NCI-H1092 (cell line): ENCODE measurements around the gene HS3ST3A1.

Experiments
- DNase-seq: peaks from one replicate; lab custom pipeline; 2025; lab: John Stamatoyannopoulos, UW

Gene HS3ST3A1

DNA sequence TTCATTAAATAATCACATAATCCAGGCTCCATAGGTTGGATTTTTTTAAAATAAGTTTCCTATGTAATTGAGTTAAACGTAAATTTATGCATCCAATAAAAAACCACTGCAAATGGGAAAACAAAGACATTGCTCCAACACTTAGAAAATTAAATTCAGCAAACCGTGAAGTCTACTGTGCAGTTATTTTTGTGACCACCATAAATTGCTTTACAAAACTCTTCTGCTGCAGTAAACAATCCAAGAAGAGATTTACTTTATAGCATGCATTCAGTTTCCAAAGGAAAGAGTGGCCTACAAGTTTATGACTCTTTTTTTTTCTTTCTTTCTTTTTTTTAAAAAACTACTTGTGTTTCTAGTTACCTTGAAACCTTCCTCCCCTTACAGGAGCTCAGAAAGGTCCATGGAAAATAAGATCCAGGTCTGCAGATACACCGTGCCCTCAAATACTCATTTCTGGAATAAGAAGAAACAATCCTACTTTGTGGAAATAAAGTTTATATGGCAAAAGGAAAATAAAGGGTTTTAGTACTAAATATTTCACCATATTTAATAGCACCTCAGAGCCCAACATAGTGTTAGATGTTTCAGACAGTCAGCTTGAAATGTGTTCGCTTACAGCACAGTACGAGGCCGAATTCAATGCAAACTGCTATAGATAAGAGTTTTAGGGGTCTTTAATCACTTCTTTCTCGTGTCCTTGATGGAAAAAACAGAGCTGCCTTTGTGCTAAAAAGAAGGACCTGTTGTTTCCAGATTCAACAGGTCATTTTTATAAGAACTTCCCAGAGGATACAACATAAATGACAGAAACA lies 3.2 kb downstream of the HS3ST3A1 start:
- DNase-seq, result no peak

GRCh38 chr17:13597723-13598347 lies 3.9 kb downstream of the HS3ST3A1 start:
- no peak for DNase-seq

GRCh38 chr17:13596241-13596923 lies 5.3 kb downstream of the HS3ST3A1 start:
- DNase-seq, result no peak

GRCh38 chr17:13595599-13595899 lies 6.2 kb downstream of the HS3ST3A1 start:
- no peak for DNase-seq

- peak; percentile 1 for DNase-seq
Measured at GRCh38 chr17:13594762-13595598, 6.7 kb downstream of the HS3ST3A1 start.

- no peak for DNase-seq
Measured at GRCh38 chr17:13594310-13594709, 7.4 kb downstream of the HS3ST3A1 start.

GRCh38 chr17:13593757-13594156 lies 8.0 kb downstream of the HS3ST3A1 start:
- DNase-seq, result no peak

- DNase-seq, result no peak
Measured at GRCh38 chr17:13593021-13593751, 8.5 kb downstream of the HS3ST3A1 start.

DNA sequence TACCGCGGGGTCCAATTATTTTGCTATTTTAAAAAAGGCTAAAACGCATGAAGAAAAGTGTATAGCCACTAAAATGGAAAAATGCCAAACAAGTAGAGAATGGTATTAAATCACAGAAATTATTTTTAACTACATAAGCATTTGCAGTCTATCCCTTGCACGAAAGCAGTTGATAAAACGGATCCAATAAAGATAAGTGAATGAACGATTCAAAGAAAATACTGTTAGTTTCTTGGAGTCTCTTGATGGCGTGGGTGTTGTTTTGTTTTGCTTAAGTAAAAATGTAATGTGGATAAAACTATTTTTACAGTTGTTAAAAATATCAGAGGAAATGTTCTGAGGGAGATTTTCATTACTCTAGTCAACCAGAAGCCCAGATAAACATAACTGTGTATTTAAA lies 9.3 kb downstream of the HS3ST3A1 start:
- no peak for DNase-seq

- no peak for DNase-seq
Measured at GRCh38 chr17:13590441-13590840, 11.3 kb downstream of the HS3ST3A1 start.

- DNase-seq, result no peak
Measured at GRCh38 chr17:13589658-13590057, 12.1 kb downstream of the HS3ST3A1 start.

DNA sequence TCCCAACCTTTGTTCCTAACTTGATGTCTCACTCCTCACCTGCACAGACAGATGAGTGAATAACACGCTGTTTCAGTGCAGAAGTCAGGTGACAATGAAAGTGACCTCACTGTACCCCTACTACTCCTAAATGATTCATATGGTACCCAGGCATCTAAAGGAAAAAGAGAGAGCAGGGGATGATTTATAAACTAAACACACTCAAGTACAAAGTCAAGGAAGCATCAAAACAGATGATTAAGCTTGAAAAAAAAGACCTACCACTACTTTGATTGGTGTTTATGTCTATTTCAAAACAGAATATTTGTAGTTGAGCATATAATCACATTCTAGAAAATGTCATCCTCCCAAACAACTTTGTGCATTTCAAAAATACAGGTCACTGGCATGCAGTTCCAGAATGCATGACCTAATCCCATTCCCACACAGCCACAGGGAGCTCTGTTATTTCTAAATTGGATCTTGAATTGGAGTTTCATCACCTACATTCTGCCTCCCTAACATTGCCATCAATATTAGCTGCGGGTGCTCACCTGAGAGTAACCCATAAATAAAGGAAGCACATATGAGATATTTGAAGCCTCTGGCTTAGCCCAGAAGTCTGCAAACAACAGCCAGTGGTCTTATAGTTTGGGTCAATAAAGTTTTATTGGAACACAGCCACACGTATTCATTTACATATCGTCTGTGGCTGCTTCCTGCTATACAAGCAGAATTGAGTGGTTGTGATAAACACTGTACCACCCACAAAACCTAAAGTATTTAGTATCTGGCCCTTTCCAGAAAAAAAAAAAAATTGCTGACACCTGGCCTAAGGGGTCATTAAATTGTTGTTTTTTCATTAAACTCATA lies 14.0 kb downstream of the HS3ST3A1 start:
- DNase-seq, result no peak

GRCh38 chr17:13584701-13585080 lies 17.0 kb downstream of the HS3ST3A1 start:
- no peak for DNase-seq

DNA sequence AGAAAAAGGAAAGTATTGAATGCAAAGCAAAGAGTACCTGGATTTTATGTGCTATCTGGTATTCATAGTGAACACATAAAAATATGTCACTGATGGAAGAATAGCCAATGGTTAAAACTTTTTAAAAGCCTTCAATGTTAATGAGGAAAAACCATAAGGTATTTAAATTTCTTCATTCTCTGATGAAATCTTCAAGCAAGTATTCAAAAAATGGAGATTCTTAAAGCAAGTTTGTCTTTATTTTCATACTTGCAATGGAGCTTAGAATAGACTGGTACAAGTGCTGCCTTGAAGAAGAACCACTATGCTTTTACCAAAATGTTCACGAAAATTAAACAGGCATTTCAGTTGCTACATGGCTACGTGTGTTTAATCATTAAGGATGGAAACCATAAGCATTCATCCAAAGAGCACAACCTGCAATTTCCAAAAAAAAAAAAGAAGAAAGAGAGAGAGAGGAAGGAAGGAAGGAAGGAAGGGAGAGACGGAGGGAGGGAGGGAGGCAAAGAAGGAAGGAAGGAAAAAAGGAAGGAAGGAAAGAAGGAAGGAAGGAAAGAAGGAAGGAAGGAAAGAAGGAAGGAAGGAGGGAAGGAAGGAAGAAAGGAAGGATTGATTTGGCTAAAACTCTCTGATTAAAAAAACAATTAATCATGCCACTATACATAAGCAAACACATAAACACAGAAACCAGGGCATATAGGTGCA lies 17.6 kb downstream of the HS3ST3A1 start:
- DNase-seq, result no peak

GRCh38 chr17:13582776-13583547 lies 18.8 kb downstream of the HS3ST3A1 start:
- DNase-seq, result no peak

DNA sequence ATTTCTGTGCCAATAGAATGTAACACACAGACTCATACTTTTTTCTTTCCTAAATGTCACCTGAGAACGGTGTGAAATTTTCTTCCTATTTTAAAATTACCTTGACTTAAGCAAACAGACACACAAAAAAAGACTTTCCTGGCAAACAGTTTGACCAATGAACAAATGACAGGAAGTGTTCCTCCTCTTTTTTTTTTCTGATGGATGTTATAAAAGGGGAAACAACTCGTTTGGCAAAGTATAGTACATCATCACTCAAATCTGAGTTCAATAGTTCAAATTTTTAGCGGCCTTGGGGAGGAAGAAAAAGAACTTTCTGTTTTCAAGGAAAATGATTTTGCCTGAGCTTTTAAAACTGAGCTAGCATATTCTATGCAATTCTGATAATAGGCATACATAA lies 19.8 kb downstream of the HS3ST3A1 start:
- DNase-seq, result no peak

- no peak for DNase-seq
Measured at GRCh38 chr17:13580790-13581189, 20.9 kb downstream of the HS3ST3A1 start.

DNA sequence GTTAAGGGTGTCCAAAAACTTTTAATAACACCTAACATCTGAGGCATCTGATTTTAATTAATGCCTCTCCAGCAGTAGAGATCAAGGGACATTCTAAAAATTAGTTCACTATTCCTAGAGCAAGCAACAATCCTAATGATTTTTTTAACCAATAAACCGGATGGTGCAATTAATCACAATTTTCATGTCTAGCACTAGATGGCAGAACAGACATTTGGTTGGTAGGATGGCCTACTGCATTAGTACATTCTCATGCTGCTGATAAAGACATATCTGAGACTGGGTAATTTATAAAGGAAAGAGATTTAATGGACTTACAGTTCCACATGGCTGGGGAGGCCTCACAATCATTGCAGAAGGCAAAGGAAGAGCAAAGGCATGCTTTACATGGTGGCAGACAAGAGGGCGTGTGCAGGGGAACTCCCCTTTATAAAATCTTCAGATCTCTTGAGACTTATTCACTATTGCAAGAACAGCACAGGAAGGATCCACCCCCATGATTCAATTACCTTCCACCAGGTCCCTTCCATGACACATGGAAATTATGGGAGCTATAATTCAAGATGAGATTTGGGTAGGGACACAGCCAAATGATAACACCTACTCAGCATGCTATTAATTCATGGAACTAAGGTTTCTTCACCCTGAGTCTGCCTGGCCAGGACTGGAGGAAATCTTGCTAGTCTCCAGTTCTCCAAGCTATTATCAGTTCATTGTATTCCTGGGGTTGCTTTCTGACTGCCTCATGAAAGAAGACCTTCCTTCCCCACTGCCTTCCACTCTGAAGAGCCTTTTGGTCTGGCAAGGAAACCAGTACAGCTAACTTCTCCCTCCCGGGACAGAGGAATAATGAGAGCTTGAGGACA lies 24.8 kb downstream of the HS3ST3A1 start:
- no peak for DNase-seq
